GM12874 (cell line): Measurements from ENCODE around the gene KRTAP5-8.
"Not testable (repeated sequence)": the region's sequence is repeated elsewhere in the genome, so short reads cannot be mapped to it uniquely, and the experiment has no call there.

Source experiments
- TF ChIP-seq, protein P1 (sequence below): IDR thresholded peaks from 2 replicates; pipeline ENCODE4 v1.5.1; 2011; ENCODE audit warnings: low read depth, mild to moderate bottlenecking, control low read depth, low read length, moderate library complexity; ENCODE audit not compliant: insufficient read depth

KRTAP5-8 gene, protein sequence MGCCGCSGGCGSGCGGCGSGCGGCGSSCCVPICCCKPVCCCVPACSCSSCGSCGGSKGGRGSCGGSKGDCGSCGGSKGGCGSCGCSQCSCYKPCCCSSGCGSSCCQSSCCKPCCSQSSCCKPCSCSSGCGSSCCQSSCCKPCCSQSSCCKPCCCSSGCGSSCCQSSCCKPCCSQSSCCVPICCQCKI

DNA sequence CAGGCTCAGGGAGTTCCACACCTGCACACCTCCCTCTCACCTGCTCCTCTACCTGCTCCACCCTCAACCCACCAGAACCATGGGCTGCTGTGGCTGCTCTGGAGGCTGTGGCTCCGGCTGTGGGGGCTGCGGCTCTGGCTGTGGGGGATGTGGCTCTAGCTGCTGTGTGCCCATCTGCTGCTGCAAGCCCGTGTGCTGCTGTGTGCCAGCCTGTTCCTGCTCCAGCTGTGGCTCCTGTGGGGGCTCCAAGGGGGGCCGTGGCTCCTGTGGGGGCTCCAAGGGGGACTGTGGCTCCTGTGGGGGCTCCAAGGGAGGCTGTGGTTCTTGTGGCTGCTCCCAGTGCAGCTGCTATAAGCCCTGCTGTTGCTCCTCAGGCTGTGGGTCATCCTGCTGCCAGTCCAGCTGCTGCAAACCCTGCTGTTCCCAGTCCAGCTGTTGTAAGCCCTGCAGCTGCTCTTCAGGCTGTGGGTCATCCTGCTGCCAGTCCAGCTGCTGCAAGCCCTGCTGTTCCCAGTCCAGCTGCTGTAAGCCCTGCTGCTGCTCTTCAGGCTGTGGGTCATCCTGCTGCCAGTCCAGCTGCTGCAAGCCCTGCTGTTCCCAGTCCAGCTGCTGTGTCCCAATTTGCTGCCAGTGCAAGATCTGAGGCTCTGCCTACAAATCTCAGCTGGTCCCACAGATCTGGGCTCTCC is at the start of gene KRTAP5-8:
Gene KRTAP5-8 (plus strand): TSS at position 49 of the 689 bp plus-strand sequence. CDS start 31 bp downstream, at position 80.
- TF ChIP-seq, protein P1, sequence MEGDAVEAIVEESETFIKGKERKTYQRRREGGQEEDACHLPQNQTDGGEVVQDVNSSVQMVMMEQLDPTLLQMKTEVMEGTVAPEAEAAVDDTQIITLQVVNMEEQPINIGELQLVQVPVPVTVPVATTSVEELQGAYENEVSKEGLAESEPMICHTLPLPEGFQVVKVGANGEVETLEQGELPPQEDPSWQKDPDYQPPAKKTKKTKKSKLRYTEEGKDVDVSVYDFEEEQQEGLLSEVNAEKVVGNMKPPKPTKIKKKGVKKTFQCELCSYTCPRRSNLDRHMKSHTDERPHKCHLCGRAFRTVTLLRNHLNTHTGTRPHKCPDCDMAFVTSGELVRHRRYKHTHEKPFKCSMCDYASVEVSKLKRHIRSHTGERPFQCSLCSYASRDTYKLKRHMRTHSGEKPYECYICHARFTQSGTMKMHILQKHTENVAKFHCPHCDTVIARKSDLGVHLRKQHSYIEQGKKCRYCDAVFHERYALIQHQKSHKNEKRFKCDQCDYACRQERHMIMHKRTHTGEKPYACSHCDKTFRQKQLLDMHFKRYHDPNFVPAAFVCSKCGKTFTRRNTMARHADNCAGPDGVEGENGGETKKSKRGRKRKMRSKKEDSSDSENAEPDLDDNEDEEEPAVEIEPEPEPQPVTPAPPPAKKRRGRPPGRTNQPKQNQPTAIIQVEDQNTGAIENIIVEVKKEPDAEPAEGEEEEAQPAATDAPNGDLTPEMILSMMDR: not testable (repeated sequence)

DNA sequence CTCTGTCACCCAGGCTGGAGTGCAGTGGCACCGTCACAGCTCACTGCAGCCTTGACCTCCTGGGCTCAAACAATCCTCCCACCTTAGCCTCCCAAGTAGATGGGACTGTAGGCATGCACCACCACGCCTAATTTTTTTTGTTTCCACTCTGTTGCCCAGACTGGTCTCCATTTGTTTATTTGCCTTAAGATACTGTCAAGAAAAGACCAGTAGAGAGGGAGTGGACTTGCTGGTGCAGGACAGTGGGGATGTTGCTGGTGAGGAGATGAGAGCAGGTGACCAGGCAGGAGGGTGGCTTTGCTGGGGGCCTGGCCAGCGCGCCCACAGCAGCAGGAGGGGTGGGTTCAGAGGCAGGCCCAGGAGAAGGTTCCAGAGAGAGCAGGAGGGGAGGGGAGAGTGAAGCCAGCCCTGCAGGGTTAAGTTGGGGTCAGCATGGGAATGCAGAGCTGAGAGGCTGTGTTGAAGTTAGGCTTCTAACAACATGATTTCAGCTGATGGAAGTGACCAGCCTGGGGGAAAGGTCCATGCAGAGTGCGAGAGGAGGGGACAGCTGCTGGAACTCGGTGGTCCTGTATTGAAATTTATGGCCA is 49.0 kb upstream of the KRTAP5-8 start:
- TF ChIP-seq, protein P1: no peak

DNA sequence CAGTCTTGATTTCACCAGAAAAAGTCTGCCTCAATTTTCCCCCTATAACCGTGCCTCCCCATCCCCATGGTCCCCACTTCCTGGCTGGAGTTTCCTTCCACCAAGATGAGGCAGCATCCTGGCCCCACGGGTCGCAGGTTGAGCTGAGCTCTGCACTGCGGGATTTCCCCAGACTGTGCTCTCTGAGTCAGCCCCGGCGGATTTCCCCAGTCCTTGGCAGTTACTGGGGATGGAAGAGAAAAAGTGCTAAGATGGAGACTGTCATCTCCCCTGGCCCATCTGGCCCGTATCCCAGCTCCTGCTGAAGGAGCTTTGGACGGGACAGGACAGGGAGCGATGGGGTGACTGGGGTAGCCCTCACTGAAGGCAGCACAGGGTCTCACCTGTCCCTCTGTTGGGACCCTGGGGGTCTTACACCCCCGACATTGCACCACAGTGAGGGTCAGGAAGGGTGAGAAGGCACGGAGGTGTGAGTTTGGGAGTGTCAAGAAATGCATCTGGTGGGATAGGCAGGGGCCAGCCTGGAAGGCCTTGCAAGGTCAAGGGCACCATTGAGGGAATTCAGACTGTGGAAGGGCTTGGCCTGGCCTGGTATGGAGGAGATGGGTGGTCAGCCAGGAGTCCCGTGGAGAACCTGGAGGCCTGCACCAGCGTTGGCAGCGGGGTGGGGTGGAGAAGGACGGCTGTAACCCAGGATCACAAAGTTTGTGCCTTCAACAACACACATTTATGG is 48.3 kb upstream of the KRTAP5-8 start:
- TF ChIP-seq, protein P1: no peak

DNA sequence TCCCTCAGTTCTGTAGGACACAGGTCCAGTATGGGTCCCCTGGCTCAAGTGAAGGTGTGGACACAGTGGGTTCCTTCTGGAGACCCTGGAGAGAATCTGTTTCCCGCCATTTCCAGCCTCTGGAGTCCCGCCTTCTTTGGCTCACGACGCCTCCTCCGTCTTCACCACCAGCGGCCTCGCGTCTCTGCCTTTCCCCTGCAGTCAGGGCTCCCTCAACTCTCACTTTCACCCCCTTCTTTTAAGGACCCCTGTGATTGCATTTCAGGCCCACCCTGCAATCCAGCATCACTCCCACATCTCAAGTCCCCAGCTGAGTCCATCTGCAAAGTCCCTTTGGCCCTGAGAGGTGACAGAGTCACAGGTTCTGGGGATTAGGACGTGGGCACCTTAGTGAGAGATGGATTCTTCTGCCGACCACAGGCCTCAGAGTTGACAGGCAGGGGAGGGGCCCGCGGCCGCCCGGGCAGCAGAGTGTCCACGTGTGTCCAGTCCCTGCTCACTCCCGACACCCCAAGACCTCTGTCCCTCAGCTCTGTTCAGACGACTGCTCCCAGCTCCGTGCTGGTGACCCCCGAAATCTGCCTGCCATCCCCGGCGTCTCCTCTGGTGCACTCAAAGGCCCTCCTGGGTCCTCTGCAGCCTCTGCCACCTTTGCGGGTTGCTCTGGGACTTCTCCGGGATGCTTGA is 47.6 kb upstream of the KRTAP5-8 start:
- TF ChIP-seq, protein P1: no peak

DNA sequence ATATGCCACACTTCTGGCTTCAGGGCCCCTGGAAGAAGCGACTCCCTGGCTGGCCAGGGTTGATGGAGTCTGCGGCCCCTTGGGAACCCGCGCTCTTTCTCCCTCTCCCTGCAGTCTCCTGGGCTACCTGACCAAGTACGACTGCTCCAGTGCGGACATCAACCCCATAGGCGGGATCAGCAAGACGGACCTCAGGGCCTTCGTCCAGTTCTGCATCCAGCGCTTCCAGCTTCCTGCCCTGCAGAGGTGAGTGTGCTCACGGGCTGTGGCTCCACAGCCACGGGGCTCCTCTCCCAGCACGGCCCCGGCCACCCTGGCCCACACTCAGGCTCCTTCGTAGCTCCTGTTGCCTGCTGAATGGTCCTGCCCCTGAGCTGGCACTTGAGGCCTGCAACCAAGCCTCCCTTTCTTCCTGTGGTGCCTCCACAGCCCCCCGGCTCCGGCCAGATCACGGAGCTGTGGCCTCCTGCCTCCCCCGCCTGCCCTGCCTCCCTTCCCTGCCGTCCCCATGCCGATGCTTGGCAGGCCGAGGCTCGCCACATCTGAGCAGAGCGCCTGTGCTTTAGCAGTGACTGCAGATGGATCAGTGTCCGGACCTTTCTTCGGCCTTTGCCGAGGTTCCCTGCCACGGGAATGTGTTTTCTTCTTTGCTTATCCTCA is 47.0 kb upstream of the KRTAP5-8 start:
- TF ChIP-seq, protein P1: no peak

DNA sequence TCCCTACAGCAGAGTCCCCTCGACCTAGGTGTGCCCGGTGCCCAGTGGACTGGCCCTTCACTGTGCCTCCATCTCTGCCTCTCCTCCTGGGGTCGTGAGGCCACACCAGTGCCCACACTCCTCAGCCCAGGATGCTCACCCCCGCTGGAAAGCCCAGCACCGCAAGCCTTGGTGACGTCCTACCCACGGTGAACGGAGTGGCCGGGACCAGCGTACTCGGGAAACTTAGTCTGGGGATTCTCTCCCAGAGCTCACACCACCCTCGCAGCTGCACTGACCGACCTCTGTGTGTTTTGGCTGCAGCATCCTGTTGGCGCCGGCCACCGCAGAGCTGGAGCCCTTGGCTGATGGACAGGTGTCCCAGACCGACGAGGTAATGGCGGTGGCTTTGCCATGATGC is 46.3 kb upstream of the KRTAP5-8 start:
- TF ChIP-seq, protein P1: no peak
